Parathyroid adenoma (tissue), 2 donors: ENCODE data around the gene ZNF3.

Source experiments
- H2AFZ ChIP-seq: fragments of 300-600 bp; sonication (generic); one replicate; pipeline ENCODE4 v1.7.0; 2017; ENCODE audit warnings: antibody characterized with exemption, mild to moderate bottlenecking
- H3K27ac ChIP-seq: fragments of 300-600 bp; sonication (generic); one replicate; pipeline ENCODE4 v1.7.0; 2017
- H3K27me3 ChIP-seq: fragments of 300-600 bp; sonication (generic); one replicate; pipeline ENCODE4 v1.7.0; 2017; ENCODE audit warnings: low read length; ENCODE audit not compliant: control insufficient read depth, insufficient read depth
- H3K36me3 ChIP-seq: fragments of 300-600 bp; sonication (generic); one replicate; pipeline ENCODE4 v1.7.0; 2017; ENCODE audit warnings: low read length; ENCODE audit not compliant: control insufficient read depth, insufficient read depth
- H3K4me1 ChIP-seq: fragments of 300-600 bp; sonication (generic); one replicate; pipeline ENCODE4 v1.7.0; 2017; ENCODE audit warnings: control low read depth
- H3K4me2 ChIP-seq: fragments of 300-600 bp; sonication (generic); one replicate; pipeline ENCODE4 v1.7.0; 2017; ENCODE audit warnings: low read length
- H3K4me3 ChIP-seq: fragments of 300-600 bp; sonication (generic); one replicate; pipeline ENCODE4 v1.7.0; 2017; ENCODE audit warnings: low read depth, low read length
- H3K79me2 ChIP-seq: fragments of 300-600 bp; sonication (generic); one replicate; pipeline ENCODE4 v1.7.0; 2017; ENCODE audit warnings: control low read depth
- H3K9ac ChIP-seq: fragments of 300-600 bp; sonication (generic); one replicate; pipeline ENCODE4 v1.7.0; 2017; ENCODE audit warnings: mild to moderate bottlenecking
- H3K9me3 ChIP-seq: fragments of 300-600 bp; sonication (generic); one replicate; pipeline ENCODE4 v1.7.0; 2017; ENCODE audit warnings: low read length; ENCODE audit not compliant: control insufficient read depth
- TF ChIP-seq, protein P1 (sequence below): fragments of 300-600 bp; sonication (generic); IDR thresholded peaks from one replicate; pipeline ENCODE4 v1.7.0; 2017; ENCODE audit warnings: antibody characterized with exemption, mild to moderate bottlenecking
- donor health status: primary hyperparathyroidism.

The ZNF3 gene

DNA sequence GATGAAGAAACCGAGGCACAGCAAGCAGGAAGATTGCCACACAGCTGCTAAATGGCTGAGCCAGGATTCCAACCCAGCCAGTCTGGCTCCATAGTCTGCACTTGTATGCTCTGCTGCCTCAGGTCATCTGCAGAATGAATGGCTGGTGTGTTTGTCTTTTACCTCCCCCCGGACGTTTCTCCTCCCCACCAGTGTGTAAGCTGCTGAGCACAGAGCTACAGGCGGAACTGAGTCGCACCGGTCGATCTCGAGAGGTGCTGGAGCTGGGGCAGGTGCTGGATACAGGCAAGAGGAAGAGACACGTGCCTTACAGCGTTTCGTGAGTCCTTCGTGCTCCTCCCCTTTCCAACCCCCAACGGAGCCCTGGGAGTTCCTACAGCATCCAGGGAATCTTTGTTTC is 40.5 kb upstream of the ZNF3 start:
- Histone ChIP-seq H3K27ac (no peak overlapping the region), H3K9ac (no peak overlapping the region)

DNA sequence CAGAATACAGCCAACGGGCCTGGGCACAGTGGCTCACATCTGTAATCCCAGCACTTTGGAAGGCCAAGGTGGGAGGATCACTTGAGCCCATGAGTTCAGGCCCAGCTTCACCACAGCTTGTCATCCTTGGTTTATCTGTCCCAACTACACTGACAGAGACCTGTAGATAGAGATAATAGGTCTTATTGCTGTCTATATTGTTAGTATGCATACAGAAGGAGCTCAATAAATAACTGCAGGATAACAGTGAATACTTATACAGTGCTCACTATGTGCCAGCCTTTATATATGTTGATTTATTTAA is 39.2 kb upstream of the ZNF3 start:
- H3K4me1 ChIP-seq: peaks cover 7% of the 10 kb centered on the region
- no peak overlapping the region for H3K4me3 ChIP-seq
- H3K27me3 ChIP-seq: no peaks in the 10 kb centered on the region
- H3K9ac ChIP-seq: no peak overlapping the region
- TF ChIP-seq, protein P1, sequence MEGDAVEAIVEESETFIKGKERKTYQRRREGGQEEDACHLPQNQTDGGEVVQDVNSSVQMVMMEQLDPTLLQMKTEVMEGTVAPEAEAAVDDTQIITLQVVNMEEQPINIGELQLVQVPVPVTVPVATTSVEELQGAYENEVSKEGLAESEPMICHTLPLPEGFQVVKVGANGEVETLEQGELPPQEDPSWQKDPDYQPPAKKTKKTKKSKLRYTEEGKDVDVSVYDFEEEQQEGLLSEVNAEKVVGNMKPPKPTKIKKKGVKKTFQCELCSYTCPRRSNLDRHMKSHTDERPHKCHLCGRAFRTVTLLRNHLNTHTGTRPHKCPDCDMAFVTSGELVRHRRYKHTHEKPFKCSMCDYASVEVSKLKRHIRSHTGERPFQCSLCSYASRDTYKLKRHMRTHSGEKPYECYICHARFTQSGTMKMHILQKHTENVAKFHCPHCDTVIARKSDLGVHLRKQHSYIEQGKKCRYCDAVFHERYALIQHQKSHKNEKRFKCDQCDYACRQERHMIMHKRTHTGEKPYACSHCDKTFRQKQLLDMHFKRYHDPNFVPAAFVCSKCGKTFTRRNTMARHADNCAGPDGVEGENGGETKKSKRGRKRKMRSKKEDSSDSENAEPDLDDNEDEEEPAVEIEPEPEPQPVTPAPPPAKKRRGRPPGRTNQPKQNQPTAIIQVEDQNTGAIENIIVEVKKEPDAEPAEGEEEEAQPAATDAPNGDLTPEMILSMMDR: no peak
- H3K27ac ChIP-seq: peak overlapping the region; percentile 97
- H3K36me3 ChIP-seq: no peaks in the 10 kb centered on the region
- H3K9me3 ChIP-seq: no peaks in the 10 kb centered on the region
- peaks cover 8% of the 10 kb centered on the region for H3K79me2 ChIP-seq
- H3K4me2 ChIP-seq: peak overlapping the region; percentile 92
- H2AFZ ChIP-seq: no peak overlapping the region

More for the DNA sequence above, 40.5 kb upstream of the ZNF3 start:
- no peaks in the 10 kb centered on the region for H3K36me3 ChIP-seq
- no peaks in the 10 kb centered on the region for H3K27me3 ChIP-seq
- H3K9me3 ChIP-seq: no peaks in the 10 kb centered on the region
- TF ChIP-seq, protein P1: no peak
- H3K4me1 ChIP-seq: peaks cover 7% of the 10 kb centered on the region
- no peak overlapping the region for H3K4me2 ChIP-seq
- no peak overlapping the region for H2AFZ ChIP-seq
- no peak overlapping the region for H3K4me3 ChIP-seq
- peaks cover 8% of the 10 kb centered on the region for H3K79me2 ChIP-seq

DNA sequence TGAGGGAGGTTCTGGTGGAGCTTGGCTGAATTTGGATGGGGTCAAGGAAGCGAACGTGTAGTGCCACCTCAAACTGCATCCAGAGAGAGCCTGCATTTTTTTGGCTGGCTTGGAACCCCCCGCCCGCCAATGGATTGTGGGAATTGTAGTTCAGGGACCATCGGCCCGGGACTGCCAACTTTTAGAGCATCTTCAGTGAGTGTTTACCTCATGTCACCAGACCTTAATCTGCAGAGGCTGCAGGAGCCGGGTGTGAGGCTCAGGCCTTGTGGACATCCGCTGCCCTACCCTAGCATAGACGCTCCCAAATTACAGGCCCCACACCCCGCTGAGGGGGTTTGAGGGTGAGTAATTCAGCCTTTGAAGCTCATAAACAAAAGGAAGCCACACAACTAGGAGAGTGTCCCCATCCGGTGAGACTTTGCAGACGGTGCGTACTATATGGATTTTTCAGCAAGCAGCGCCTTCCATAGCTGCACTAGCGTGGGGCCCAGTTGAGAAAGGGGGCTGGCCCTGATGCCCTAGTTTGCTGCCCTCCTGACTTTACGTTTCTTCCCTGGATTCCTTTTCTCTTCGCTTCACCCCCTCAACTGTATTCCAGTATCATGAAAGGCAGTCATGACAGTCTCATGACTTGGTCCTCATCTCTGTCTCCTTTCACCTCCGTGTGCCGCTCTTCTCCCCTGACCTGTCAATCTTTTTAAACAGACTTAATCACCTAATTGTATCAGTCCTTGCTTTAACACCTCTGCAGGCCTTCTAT is 38.6 kb upstream of the ZNF3 start:
- peak overlapping the region; percentile 92 for H3K4me2 ChIP-seq
- no peak overlapping the region for H3K9ac ChIP-seq
- H3K9me3 ChIP-seq: no peaks in the 10 kb centered on the region
- no peaks in the 10 kb centered on the region for H3K27me3 ChIP-seq
- peak overlapping the region; percentile 97 for H3K27ac ChIP-seq
- peak overlapping the region; percentile 97 for H2AFZ ChIP-seq
- H3K4me1 ChIP-seq: peaks cover 7% of the 10 kb centered on the region
- no peaks in the 10 kb centered on the region for H3K36me3 ChIP-seq
- peaks cover 8% of the 10 kb centered on the region for H3K79me2 ChIP-seq
- H3K4me3 ChIP-seq: peak overlapping the region; percentile 95
- TF ChIP-seq, protein P1: no peak

DNA sequence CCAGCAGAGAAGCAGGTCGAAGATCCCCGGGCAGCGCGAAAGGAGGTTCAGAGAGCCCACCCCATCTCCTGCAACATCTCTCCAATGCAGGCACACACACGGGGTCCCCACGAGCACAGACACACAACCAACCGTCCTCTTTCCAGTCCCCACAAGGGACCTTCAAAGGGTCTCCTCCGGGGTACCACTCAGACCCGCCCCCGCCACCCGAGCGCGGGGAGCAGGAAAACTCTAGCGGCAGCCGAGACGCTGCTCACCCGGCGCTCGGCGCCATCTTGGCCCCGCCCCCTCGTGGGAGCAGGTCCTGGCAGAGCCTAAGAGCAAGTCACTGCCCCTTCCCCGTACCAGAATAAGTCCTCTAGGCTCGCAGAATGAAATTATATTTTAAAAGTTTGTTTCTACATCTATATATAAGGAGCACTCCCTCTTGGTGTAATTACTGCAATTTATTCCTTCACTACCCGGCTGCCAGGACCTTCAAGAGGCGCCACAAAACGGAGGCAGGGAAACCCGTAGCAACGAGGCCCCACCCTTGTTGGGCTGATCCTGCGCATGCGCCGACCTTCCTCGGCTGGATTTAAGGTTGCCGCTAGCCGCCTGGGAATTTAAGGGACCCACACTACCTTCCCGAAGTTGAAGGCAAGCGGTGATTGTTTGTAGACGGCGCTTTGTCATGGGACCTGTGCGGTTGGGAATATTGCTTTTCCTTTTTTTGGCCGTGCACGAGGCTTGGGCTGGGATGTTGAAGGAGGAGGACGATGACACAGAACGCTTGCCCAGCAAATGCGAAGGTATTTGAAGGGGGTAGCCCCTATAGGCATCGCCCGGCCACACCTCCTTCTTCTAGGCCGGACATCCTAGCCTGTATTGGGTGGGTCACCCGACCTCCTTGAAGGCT is 37.8 kb upstream of the ZNF3 start, which contains the start of the genes CNPY4 and TAF6:
TSS of gene CNPY4 (plus strand) at position 563 of the 898 bp plus-strand sequence. CDS start at position 674, 111 bp downstream.
TSS of gene TAF6 (minus strand) at position 287 of the 898 bp plus-strand sequence. CDS start 5,149 bp downstream, outside the sequence.
- Histone ChIP-seq H3K36me3 (no peaks in the 10 kb centered on the region), H3K9me3 (no peaks in the 10 kb centered on the region), H2AFZ (peak within 1 kb of the TSS; percentile 97), H3K4me1 (peaks cover 7% of the 10 kb centered on the region), H3K4me2 (peak within 1 kb of the TSS; percentile 92), H3K79me2 (peaks cover 8% of the 10 kb centered on the region), H3K27me3 (no peaks in the 10 kb centered on the region), H3K4me3 (peak within 1 kb of the TSS; percentile 95), H3K27ac (peak within 1 kb of the TSS; percentile 97), H3K9ac (peak within 1 kb of the TSS; percentile 31)
- TF ChIP-seq, protein P1: peak; percentile 10
